Kidney epithelial cell (primary cell): ENCODE data around the gene IMP3. TPM values are rescaled to one million over a fixed set of nuclear protein-coding genes. Genes with fewer than 3 reads are reported as not detected.
A peak's percentile ranks its signal among the peaks of the same experiment; 100 is the strongest.

ENCODE experiments used
- DNase-seq: peaks from one replicate; pipeline ENCODE4 v3.0.0-alpha.2; 2010; ENCODE audit warnings: low read depth
- H3K27me3 ChIP-seq: 2 replicates; pipeline ENCODE4 v1.6.0; 2011; ENCODE audit warnings: low read length; ENCODE audit not compliant: control insufficient read depth, insufficient read depth
- H3K36me3 ChIP-seq: 2 replicates; pipeline ENCODE4 v1.5.1; 2011; ENCODE audit warnings: low read length; ENCODE audit not compliant: control insufficient read depth, insufficient read depth
- H3K4me3 ChIP-seq: 2 replicates; pipeline ENCODE4 v1.5.1; 2011; ENCODE audit warnings: low read depth, mild to moderate bottlenecking, control low read depth, low read length
- CTCF ChIP-seq: IDR thresholded peaks from 2 replicates; pipeline ENCODE4 v1.5.1; 2011; ENCODE audit warnings: mild to moderate bottlenecking, moderate library complexity, low read length, control low read depth, inconsistent platforms; ENCODE audit not compliant: insufficient read depth, poor library complexity, severe bottlenecking
- total RNA-seq: library from RNA; depleted of rRNA; stranded (reverse); fragments of >200 nt; gene quantifications from 2 replicates; pipeline ENCODE4 v1.2.3, GENCODE V29; 2015

The IMP3 gene
- total RNA-seq, 1 donor from 2014 or later: 97.7 TPM

GRCh38 chr15:75648156-75649000 is 8.4 kb upstream of the IMP3 start:
- Histone ChIP-seq H3K36me3 (no peaks in the 10 kb centered on the region), H3K4me3 (peak overlapping the region; percentile 85), H3K27me3 (no peaks in the 10 kb centered on the region)
- TF ChIP-seq CTCF: no peak
- no peak for DNase-seq

DNA sequence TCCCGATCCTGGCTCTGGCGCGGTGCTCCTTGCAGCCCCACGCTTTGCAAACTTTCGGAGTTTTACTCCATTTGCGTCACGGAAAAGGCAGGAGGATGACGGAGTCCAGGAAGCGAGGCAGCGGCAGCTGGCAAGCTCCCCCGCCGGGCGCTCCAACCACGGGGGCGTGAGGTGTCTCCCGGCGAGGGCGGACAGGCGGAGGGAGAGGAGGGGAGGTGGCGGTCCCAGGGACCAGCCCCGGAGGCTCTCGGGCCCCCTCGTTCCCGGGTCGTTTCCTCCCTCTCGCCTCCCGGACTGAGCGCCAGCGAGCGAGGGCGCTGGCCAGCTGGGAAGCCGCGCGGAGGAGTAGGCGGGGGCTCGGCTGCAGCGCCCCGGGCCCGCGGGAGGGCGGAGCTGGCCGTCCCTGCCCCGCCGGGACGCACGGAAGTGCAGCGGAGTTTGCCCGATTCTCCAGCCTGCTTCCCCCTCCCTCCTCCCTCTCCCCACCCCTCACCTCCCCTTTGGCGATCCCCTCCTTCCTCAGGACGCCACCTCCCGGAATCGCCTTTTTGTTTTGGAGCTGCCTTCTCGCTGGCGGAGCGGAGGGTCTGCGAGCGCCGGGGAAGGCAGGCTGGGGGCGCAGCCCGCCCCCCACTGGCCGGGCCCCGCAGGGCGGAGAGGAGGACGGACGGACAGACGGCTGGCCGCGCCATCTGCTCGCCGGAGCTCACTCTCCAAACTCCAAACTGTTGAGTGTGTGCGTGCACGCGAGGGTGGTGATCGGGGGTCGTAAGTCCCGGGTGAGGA is 7.5 kb upstream of the IMP3 start, which contains the start of gene SNX33:
Gene SNX33, plus strand, starts transcription at position 543 of the 786 bp plus-strand sequence. CDS start 1,191 bp downstream, outside the sequence.
- Histone ChIP-seq H3K27me3 (no peaks in the 10 kb centered on the region), H3K4me3 (peak within 1 kb of the TSS; percentile 85), H3K36me3 (no peaks in the 10 kb centered on the region)
- no peak for DNase-seq
- TF ChIP-seq CTCF: peak; percentile 42

- DNase-seq: no peak
- no peak for TF ChIP-seq CTCF
- H3K36me3 ChIP-seq: no peaks in the 10 kb centered on the region
- peak overlapping the region; percentile 85 for H3K4me3 ChIP-seq
- H3K27me3 ChIP-seq: no peaks in the 10 kb centered on the region
Measured at GRCh38 chr15:75646944-75647364, 6.9 kb upstream of the IMP3 start.

DNA sequence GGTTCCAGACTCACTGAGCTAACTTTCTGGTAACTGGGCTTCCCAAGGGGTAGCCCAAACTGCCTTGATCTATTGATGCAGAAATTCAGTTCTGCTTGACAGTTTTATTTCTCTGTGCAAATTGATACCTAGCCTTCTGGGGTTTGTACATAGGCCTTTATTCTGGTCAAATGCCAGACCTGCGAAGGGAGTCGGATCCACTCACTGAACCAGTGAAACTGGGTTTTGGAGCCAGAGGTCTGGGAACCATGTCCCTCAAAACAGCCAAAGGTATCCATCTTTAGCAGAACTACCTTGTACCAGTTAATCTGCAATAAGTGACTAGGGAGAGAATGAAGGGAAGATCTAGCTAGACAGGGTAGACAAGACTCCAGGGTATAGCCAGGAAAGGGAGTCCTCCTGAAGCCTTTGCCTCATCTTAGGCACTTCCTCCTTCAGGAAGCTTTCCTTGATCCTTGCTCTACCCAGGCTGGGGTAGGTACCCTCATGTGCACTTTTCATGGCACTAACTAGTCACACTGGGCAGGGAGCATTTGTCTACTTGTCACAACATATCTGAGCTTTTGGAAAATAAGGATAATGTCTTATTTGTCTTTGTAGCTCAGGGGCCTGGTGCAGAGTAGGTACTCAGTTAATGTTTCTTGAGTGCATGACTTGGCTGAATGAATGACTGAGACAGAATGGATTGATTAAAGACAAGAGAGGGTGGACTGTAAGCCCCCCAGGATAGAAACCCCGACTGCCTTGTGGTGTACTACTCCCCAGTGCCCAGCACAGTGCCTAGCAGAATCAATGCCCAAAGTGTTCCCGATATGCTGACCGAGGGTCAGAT is 6.3 kb upstream of the IMP3 start:
- TF ChIP-seq CTCF: no peak
- no peaks in the 10 kb centered on the region for H3K36me3 ChIP-seq
- peak overlapping the region; percentile 85 for H3K4me3 ChIP-seq
- DNase-seq: no peak
- no peaks in the 10 kb centered on the region for H3K27me3 ChIP-seq

DNA sequence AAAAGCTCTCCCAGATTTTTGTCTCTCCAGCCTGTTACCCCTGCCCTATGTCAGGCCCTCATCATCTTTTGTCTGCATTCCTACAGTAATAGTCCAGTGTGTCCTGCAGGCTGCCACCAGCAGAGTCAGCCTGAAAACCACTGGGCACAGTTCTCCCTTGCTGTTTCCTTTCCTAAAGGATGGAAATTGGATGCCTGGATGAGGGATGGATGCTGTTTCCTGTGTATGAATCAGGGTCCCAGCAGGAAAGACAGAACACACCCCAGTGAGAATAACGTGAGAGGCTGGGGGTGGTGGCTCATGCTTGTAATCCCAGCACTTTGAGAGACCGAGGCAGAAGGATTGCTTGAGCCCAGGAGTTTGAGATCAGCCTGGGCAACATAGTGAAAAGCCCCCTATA is 4.4 kb upstream of the IMP3 start:
- H3K4me3 ChIP-seq: no peak overlapping the region
- no peaks in the 10 kb centered on the region for H3K36me3 ChIP-seq
- no peak for TF ChIP-seq CTCF
- DNase-seq: no peak
- no peaks in the 10 kb centered on the region for H3K27me3 ChIP-seq
